ENCODE data around the gene KCNV2.
"Not testable (repeated sequence)": the region's sequence is repeated elsewhere in the genome, so short reads cannot be mapped to it uniquely, and the experiment has no call there.

Gene KCNV2

DNA sequence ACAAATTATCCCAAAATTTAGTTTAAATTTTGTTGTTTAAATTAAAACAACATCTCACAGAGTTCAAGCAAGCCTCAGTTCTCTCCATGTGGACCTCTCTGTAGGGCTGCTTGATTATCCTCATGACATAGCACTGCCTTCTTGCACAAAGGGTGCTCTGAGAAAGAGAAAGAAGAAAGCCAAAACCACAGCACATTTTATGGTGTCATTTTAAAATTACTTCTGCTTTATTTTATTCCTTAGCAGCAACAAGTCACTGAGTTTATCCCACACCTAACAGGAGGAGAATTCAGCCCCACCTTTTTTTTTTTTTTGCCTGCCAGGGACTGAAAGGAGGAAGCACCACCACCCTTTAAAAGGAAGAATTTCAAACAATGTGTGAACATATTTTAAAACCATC is 12.8 kb upstream of the KCNV2 start:
- Histone ChIP-seq H3K36me3 (no peaks in the 10 kb centered on the region), H3K4me3 (ENCODE audit: low read depth, low read length) (no peak overlapping the region), H3K27me3 (ENCODE audit: insufficient read depth, low read depth, severe bottlenecking) (no peaks in the 10 kb centered on the region), H3K27ac (no peak overlapping the region), H3K9me3 (ENCODE audit: severe bottlenecking) (no peaks in the 10 kb centered on the region)
- DNase-seq = no peak
- TF ChIP-seq, protein P1, sequence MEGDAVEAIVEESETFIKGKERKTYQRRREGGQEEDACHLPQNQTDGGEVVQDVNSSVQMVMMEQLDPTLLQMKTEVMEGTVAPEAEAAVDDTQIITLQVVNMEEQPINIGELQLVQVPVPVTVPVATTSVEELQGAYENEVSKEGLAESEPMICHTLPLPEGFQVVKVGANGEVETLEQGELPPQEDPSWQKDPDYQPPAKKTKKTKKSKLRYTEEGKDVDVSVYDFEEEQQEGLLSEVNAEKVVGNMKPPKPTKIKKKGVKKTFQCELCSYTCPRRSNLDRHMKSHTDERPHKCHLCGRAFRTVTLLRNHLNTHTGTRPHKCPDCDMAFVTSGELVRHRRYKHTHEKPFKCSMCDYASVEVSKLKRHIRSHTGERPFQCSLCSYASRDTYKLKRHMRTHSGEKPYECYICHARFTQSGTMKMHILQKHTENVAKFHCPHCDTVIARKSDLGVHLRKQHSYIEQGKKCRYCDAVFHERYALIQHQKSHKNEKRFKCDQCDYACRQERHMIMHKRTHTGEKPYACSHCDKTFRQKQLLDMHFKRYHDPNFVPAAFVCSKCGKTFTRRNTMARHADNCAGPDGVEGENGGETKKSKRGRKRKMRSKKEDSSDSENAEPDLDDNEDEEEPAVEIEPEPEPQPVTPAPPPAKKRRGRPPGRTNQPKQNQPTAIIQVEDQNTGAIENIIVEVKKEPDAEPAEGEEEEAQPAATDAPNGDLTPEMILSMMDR (IDR thresholded peaks at IDR 0.05; ENCODE audit: low read depth, low read length) = no peak

DNA sequence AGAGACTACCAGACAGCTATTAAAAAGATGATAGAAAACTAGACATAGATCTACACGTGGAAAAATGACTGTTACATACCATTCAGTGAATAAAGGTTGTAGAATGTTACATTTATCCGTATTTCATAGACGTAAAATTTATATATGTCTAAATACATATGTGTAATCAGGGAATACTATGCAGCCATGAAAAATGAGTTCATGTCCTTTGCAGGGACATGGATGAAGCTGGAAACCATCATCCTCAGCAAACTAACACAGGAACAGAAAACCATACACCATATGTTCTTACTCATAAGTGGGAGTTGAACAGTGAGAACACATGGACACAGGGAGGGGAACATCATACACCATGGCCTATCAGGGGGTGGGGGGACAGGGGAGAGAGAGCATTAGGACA is 10.1 kb upstream of the KCNV2 start:
- DNase-seq; H3K9me3 ChIP-seq (ENCODE audit: severe bottlenecking); H3K36me3 ChIP-seq; H3K4me3 ChIP-seq (ENCODE audit: low read depth, low read length); H3K27ac ChIP-seq; H3K27me3 ChIP-seq (ENCODE audit: insufficient read depth, low read depth, severe bottlenecking): not testable (repeated sequence)

DNA sequence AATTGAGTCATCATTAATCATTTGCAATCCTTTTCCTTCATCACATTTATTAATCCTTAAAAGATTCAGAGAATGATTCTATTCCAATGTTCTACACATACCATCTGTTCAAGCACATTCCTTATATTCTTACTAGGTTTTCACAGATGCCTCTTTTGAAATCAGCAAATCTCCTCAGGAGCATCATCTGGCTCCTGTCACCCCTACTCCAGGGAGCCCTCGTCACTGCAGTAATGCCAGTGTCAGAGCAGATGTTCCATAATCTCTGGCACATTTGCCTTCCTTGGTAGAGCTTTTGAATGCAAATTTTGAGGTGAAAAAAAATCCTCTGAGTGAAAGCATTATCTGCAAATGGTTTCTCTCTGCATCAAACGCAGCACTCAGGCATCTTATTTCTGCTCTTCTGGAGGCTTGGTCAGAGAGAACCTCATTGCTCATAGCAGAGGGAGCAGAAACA is 7.6 kb upstream of the KCNV2 start:
- H3K36me3 ChIP-seq = no peaks in the 10 kb centered on the region
- peak; percentile 72 for DNase-seq
- H3K27ac ChIP-seq = peak overlapping the region; percentile 21; the same call in 1 of the 2 replicates
- H3K27me3 ChIP-seq (ENCODE audit: insufficient read depth, low read depth, severe bottlenecking) = no peaks in the 10 kb centered on the region
- H3K9me3 ChIP-seq (ENCODE audit: severe bottlenecking) = no peaks in the 10 kb centered on the region
- no peak overlapping the region for H3K4me3 ChIP-seq (ENCODE audit: low read depth, low read length)
- TF ChIP-seq, protein P1 (IDR thresholded peaks at IDR 0.05; ENCODE audit: low read depth, low read length) = no peak

DNA sequence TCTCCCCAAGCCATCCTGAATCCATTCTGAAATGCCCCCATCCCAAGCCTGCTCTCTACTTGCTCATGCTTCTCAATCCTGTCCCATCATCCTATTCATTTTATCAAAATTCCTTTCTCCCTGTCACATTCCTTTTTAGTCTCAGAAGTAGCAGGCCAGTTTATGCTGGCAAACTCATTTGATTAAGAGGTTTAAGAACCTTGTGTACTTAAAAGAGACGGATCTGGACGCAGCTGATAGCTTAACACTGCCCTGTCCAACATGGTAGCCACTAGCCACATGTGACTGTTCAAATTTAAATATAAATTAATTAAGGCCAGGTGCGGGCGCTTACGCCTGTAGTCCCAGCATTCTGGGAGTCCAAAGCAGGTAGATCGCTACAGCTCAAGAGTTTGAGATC is 5.6 kb upstream of the KCNV2 start:
- TF ChIP-seq, protein P1 (IDR thresholded peaks at IDR 0.05; ENCODE audit: low read depth, low read length) = no peak
- H3K4me3 ChIP-seq (ENCODE audit: low read depth, low read length) = no peak overlapping the region
- H3K27me3 ChIP-seq (ENCODE audit: insufficient read depth, low read depth, severe bottlenecking) = no peaks in the 10 kb centered on the region
- no peak for DNase-seq
- no peaks in the 10 kb centered on the region for H3K9me3 ChIP-seq (ENCODE audit: severe bottlenecking)
- H3K27ac ChIP-seq = no peak overlapping the region
- H3K36me3 ChIP-seq = no peaks in the 10 kb centered on the region

DNA sequence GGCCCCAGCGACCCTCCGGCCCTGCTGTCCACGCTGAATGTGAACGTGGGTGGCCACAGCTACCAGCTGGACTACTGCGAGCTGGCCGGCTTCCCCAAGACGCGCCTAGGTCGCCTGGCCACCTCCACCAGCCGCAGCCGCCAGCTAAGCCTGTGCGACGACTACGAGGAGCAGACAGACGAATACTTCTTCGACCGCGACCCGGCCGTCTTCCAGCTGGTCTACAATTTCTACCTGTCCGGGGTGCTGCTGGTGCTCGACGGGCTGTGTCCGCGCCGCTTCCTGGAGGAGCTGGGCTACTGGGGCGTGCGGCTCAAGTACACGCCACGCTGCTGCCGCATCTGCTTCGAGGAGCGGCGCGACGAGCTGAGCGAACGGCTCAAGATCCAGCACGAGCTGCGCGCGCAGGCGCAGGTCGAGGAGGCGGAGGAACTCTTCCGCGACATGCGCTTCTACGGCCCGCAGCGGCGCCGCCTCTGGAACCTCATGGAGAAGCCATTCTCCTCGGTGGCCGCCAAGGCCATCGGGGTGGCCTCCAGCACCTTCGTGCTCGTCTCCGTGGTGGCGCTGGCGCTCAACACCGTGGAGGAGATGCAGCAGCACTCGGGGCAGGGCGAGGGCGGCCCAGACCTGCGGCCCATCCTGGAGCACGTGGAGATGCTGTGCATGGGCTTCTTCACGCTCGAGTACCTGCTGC is 839 bp downstream of the KCNV2 start:
- Histone ChIP-seq H3K4me3 (ENCODE audit: low read depth, low read length) (peak overlapping the region; percentile 70), H3K36me3 (peaks cover 11% of the 10 kb centered on the region), H3K9me3 (ENCODE audit: severe bottlenecking) (no peaks in the 10 kb centered on the region), H3K27ac (peak overlapping the region; percentile 92), H3K27me3 (ENCODE audit: insufficient read depth, low read depth, severe bottlenecking) (no peaks in the 10 kb centered on the region)
- TF ChIP-seq, protein P1 (IDR thresholded peaks at IDR 0.05; ENCODE audit: low read depth, low read length) = no peak
- peak; percentile 92 for DNase-seq

DNA sequence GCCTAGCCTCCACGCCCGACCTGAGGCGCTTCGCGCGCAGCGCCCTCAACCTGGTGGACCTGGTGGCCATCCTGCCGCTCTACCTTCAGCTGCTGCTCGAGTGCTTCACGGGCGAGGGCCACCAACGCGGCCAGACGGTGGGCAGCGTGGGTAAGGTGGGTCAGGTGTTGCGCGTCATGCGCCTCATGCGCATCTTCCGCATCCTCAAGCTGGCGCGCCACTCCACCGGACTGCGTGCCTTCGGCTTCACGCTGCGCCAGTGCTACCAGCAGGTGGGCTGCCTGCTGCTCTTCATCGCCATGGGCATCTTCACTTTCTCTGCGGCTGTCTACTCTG is 1.4 kb downstream of the KCNV2 start:
- peaks cover 15% of the 10 kb centered on the region for H3K36me3 ChIP-seq
- no peaks in the 10 kb centered on the region for H3K27me3 ChIP-seq (ENCODE audit: insufficient read depth, low read depth, severe bottlenecking)
- TF ChIP-seq, protein P1 (IDR thresholded peaks at IDR 0.05; ENCODE audit: low read depth, low read length) = peak; percentile 13; the same call in 1 of the 2 replicates
- H3K9me3 ChIP-seq (ENCODE audit: severe bottlenecking) = no peaks in the 10 kb centered on the region
- peak overlapping the region; percentile 70 for H3K4me3 ChIP-seq (ENCODE audit: low read depth, low read length)
- DNase-seq = no peak
- peak overlapping the region; percentile 92 for H3K27ac ChIP-seq

All from WERI-Rb-1 (cell line).